Renal cortical epithelial cell (primary cell): ENCODE data around the gene C1QTNF2. TPM values are rescaled to one million over a fixed set of nuclear protein-coding genes. Genes with fewer than 3 reads are reported as not detected.

Experiments used
- DNase-seq: peaks from one replicate; pipeline ENCODE4 v3.0.0-alpha.2; 2011; ENCODE audit warnings: low read depth
- total RNA-seq: library from RNA; depleted of rRNA; stranded (reverse); fragments of >200 nt; gene quantifications from 2 replicates; pipeline ENCODE4 v1.2.3, GENCODE V29; 2014

Gene C1QTNF2
- total RNA-seq, 1 donor from 2014 or later = not detected

DNA sequence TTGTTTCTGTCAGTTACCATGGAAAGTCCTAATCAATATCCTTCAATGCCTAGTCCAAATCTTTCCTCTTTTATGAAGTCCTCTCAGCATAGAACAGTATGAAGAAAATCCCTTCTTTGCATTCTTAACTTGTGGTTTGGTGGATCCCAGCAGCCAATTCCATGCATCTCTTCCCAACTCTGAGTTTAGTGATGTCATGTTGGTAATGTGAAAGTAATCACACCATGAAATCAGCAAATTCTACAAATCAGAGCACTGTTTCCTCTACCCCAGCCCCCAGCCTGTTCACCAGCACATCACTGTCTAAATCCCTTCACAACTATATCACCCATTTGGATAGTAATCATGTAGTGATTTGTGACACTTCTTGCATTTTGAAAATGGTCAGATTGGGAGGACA is 4.7 kb upstream of the C1QTNF2 start:
- DNase-seq = no peak

DNA sequence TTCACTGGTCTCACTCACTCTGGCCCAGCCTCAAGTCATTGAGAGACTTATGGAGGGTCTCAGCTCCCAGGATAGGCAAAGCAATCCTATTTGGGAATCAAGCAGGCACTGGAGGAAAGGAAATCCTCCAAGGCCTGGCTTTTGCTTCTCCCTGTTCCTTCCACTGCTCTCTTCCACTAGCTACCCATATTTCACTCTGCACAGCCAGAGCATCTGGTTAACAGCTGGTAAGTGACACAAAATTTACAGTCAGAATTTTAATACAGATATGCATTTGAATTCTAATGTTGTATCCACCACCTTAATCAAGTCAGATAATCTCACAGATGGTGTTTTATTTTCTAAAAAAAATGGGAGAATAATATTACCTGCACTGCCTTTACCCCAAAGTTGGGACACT is 868 bp upstream of the C1QTNF2 start:
- no peak for DNase-seq

DNA sequence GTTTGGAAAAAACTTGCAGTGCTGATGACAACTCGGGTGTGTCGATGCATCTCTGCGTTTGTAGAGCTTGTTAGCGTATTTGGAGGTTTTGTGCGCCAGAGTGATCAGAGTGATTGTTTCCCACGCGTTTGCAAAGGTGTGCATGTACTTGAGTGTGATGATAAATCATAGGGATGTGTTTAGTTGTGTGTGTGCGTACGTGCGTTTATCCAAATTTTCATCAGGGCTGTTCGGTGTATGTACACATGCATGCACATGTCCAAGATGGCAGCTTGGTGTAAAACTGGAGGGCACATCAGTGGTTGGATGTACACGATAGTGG is 248 bp upstream of the C1QTNF2 start:
- no peak for DNase-seq

- no peak for DNase-seq
These were observed 2.5 kb downstream of the C1QTNF2 start for GRCh38 chr5:160367885-160368284.

- DNase-seq = no peak
These were observed 3.2 kb downstream of the C1QTNF2 start for GRCh38 chr5:160367261-160367660.

DNA sequence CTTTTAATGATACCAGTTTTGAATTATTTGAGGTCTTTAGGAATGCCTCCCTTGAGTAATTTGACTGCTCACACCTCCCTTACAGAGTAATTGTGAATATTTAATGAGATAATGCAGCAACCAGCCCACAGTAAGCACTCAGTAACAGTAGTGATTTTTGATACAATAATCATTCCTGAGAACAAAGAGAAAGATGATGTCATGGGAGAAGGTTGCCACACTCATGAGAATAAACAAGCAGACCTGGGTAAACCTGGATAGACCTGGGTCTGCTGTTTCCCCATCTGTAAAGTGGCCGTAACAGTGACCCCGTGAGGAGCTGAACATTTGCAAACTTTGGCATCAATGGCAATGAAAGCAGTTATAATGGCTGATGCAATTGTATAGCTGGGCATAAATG is 4.2 kb downstream of the C1QTNF2 start:
- no peak for DNase-seq

DNA sequence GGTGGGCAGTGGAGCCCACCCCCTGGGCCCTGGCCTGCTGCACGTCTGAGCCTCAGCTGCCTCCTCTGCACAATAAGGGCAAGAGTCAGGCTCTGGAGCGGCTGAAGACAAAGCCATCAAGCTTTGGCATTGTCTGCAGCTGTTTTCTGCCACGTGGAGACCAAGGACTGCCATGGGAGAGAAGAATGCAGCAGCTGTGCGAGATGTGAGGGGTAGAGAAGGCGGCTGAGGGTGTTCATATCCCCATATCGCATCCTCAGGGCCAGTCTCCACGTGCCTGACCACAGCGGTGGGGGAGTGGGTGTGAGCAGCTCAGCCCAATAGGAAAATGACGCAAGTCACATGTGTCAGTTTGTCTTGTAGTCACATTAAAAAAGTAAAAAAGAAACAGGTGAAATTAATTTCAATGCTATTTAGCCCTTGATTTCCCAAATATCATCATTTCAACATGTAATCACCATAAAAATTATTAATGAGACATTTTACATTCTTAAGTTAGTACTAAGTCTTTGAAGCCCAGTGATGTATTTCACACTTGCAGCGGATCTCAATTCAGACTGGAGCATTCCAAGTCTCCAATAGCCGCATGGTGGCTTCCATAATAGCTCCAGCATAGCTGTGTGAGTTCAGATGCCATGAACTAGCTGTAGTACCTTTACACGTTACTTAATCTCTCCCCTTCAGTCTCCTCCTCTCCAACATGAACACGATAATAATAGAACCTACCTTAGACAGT is 6.6 kb downstream of the C1QTNF2 start:
- no peak for DNase-seq

DNA sequence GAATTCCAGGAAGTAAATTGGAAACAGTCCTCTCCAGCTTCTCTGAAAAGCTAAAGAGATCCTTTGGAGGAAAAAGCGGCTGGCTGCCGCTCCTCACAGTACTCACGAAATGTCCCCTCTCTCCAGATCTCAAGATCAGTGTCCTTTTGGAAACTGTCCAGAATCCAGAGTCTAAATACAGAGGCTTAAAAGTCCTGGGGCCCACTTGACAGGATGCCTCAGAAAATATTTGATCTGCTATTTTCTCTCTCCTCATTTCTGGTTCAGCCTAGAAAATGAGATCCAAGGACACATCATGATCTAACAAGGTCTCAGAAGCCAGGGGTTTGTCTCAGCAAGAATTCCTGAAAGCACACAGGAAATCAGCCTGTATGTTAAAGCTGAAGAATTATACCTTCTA is 7.2 kb downstream of the C1QTNF2 start:
- DNase-seq = no peak

- DNase-seq = no peak
These were observed 8.7 kb downstream of the C1QTNF2 start for GRCh38 chr5:160361624-160362228.

- DNase-seq = no peak
These were observed 10.1 kb downstream of the C1QTNF2 start for GRCh38 chr5:160360310-160360709.

DNA sequence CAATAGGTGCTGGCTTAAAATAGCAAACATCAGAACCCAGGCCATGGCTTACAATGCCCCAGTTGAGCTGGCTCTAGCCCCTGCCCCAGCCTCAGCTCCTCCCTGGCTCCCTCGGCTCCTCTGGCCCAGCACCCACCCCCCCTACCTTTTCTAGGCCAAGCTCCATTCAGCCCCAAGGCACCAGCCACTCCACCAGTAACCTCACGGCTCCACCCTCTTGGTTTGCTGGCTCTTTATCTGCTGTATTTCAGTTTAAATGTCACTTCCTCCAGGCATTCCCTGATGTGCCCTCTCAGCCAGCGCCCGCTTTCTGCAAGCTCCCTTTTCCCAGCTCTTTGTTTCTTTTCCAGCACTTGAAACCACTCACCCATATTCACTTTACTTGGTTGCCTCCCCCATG is 10.6 kb downstream of the C1QTNF2 start:
- DNase-seq = no peak

DNA sequence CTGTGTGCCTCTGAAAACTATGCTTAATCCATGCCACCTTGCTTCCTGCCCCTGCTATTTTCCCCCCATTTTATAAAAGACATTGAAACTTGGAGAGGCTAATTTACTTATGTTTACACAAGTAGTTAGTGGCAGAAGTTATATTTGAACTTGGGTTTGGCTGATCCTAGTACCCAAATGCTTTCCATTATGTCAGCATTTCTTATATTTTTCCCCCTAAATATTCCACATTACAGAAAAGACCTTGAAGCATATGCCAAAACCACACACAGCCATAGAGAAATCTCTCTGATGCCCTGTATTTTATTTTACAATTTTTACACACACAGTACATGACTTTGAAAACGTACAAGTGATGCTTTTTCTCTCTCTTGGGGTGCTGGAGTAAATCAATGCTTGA is 11.2 kb downstream of the C1QTNF2 start:
- DNase-seq = no peak

DNA sequence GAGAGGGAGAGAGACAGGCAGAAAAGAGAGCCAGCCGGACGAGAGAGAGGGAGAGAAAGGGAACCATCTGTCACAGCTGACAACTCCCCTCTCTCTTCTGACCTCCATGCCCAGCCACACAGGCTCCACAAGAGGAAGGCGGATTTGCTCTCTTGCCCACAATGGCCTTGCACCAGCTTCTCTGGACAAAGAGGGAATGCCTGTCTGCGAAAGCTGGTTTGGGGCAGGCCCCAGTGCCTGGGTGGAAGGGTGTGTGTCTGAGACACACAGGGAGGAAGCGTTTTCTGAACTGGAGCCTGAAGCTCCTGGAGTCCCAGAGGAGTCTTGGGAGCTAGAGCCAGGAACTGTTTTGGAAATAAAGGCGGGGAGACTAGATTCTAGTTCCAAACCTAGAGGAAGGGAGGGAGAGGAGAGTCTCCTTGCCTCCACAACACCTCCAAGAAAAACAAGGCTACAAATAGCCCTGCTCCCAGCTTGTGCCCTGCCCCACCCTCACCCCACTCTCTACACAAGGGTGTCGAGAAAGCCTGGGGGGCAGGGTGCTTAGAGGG is 12.5 kb downstream of the C1QTNF2 start:
- no peak for DNase-seq

DNA sequence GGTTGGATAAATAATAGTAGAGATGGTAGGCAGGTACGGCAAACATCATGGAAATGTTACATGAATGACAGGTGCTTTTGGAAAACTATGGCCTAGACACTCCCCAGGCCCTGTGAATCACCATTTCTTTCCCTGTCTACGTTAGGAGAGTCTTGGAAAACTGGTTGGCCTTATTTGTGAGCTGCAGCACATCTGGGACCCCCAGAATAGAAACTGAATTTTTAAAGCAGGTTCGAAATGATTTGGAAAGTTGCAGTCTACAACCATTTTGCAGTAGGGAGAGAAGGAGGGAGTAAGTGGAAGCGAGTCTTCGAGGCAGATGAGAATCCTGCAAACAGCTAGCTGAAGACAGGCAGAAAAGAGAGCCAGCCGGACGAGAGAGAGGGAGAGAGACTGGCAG is 13.0 kb downstream of the C1QTNF2 start:
- DNase-seq = no peak

- no peak for DNase-seq
These were observed 13.7 kb downstream of the C1QTNF2 start for GRCh38 chr5:160356550-160357347.

GRCh38 chr5:160354666-160355065 is 15.8 kb downstream of the C1QTNF2 start:
- DNase-seq = no peak

- DNase-seq = no peak
These were observed 17.0 kb downstream of the C1QTNF2 start for GRCh38 chr5:160353379-160353778.

GRCh38 chr5:160352308-160352707 is 18.1 kb downstream of the C1QTNF2 start:
- DNase-seq = no peak

DNA sequence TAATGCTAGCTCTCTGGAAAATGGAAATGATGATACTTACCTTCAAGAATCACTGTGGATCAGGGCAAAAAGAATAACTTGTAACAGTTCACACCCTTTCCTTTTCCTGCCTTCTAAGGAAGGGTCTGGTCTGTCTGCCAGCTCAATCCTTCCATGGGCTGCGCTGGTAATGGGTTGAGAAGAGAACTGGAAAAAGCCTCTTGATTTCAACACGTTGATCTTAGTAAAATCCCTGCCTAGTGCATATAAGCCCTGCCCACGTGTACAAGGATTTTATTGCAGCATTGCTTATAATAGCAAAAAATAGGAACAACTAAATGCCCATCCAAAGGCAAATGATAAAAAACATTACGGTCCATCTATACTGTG is 20.5 kb downstream of the C1QTNF2 start:
- DNase-seq = no peak

GRCh38 chr5:160349249-160349934 is 21.0 kb downstream of the C1QTNF2 start:
- DNase-seq = no peak

GRCh38 chr5:160348080-160348479 is 22.3 kb downstream of the C1QTNF2 start:
- DNase-seq = no peak

- DNase-seq = no peak
These were observed 23.0 kb downstream of the C1QTNF2 start for GRCh38 chr5:160347448-160347847.
